Spleen (tissue), 11 donors: ENCODE results near the gene SMOC1. TPM values are rescaled to one million over a fixed set of nuclear protein-coding genes. Genes with fewer than 3 reads are reported as not detected.
"Not testable (repeated sequence)": the region's sequence is repeated elsewhere in the genome, so short reads cannot be mapped to it uniquely, and the experiment has no call there.

Experiments
- DNase-seq: peaks from one replicate; pipeline ENCODE4 v3.0.0-alpha.2; 2020
- H3K27ac ChIP-seq, 8 donors: fragments of 200-600 bp; sonication (generic) in 7 of 8; 1 replicate in 4 of 8; 2 replicates in 4 of 8; pipeline versions ENCODE4 v1.5.0 to v1.8.0; 2016 to 2021; ENCODE audit warnings: inconsistent platforms in 4 of 8, mild to moderate bottlenecking in 4 of 8, moderate library complexity in 1 of 8
- H3K27me3 ChIP-seq, 7 donors: fragments of 200-600 bp; sonication (generic) in 6 of 7; replicated peaks in 1 of 7; 1 replicate in 4 of 7; 2 replicates in 3 of 7; pipeline versions ENCODE4 v1.5.0 to v1.8.0; 2016 to 2021; ENCODE audit warnings: inconsistent platforms in 3 of 7, mild to moderate bottlenecking in 1 of 7
- H3K36me3 ChIP-seq, 6 donors: fragments of 200-600 bp; sonication (generic) in 5 of 6; 1 replicate in 4 of 6; 2 replicates in 2 of 6; pipeline versions ENCODE4 v1.5.0 to v1.8.0; 2016 to 2021; ENCODE audit warnings: inconsistent platforms in 2 of 6
- H3K4me1 ChIP-seq, 6 donors: fragments of 200-600 bp; sonication (generic) in 5 of 6; 1 replicate in 3 of 6; 2 replicates in 3 of 6; pipeline versions ENCODE4 v1.5.0 to v1.8.0; 2016 to 2021; ENCODE audit warnings: inconsistent platforms in 3 of 6
- H3K4me3 ChIP-seq, 8 donors: fragments of 200-600 bp; sonication (generic) in 7 of 8; 1 replicate in 4 of 8; 2 replicates in 4 of 8; pipeline versions ENCODE4 v1.5.0 to v1.8.0; 2016 to 2021; ENCODE audit warnings: inconsistent platforms in 4 of 8, mild to moderate bottlenecking in 4 of 8, moderate library complexity in 2 of 8
- H3K9me3 ChIP-seq, 8 donors: fragments of 200-600 bp; sonication (generic) in 7 of 8; 1 replicate in 4 of 8; 2 replicates in 4 of 8; pipeline versions ENCODE4 v1.5.0 to v1.8.0; 2016 to 2021; ENCODE audit warnings: inconsistent platforms in 4 of 8
- POLR2A ChIP-seq, 3 donors: fragments of 450-650 bp; IDR thresholded peaks; one replicate each; pipeline ENCODE4 v1.5.1; 2017; ENCODE audit warnings: antibody characterized with exemption in 3 of 3, mild to moderate bottlenecking in 1 of 3
- POLR2AphosphoS5 ChIP-seq, 3 donors: sonication (generic); formaldehyde crosslinking; IDR thresholded peaks; one replicate each; pipeline ENCODE4 v1.5.1; 2017; ENCODE audit warnings: antibody characterized with exemption in 3 of 3
- WGBS, 5 donors: extraction: QIAGEN DNeasy Blood & Tissue Kit in 3 of 5; methylation state at CpG; one replicate each; pipeline versions ENCODE4 v1.1.5 to v1.1.7; 2013 to 2018; 5-methylcytosine and 5-hydroxymethylcytosine counted together
- intact Hi-C: fragments of 100-400 bp; cut with DNase I; formaldehyde crosslinking; loops from one replicate; pipeline ENCODE4 v1.15.0; 2023; ENCODE audit warnings: low total_unique reads
- polyA plus RNA-seq, 3 donors: library from polyadenylated mRNA; stranded (reverse); fragments of 200-250 nt; gene quantifications; one replicate each; pipeline ENCODE4 v1.2.1, GENCODE V29; 2013
- total RNA-seq, 7 donors: library from RNA; depleted of rRNA in 3 of 7; stranded (reverse); fragments of >200 nt in 3 of 7; fragmentation: NEBNext Ultra II Directional in 4 of 7; extraction: Animal tissue kit (Norgen Biotek cat#: 25700) in 4 of 7; gene quantifications; one replicate each; pipeline versions ENCODE4 v1.1.0 to v1.2.1, GENCODE V29; 2016 to 2021
- TF ChIP-seq, protein P1 (sequence below), 11 experiments: fragments of 200-600 bp in 7 of 11; fragments of 450-650 bp in 4 of 11; sonication (generic) in 4 of 11; IDR thresholded peaks in 8 of 11; conservative IDR thresholded peaks in 3 of 11; 1 replicate in 7 of 11; 2 replicates in 4 of 11; pipeline versions ENCODE4 v1.4.0 to v1.8.0; 2016 to 2021; ENCODE audit warnings: antibody characterized with exemption in 11 of 11, inconsistent platforms in 4 of 11, mild to moderate bottlenecking in 1 of 11
- donor health status: healthy with polysubstance abuse.
- donor health status: DM: no; HTN: no; CAD: no; lungs with moderate emphysema.
- donor health status: DM: no; HTN: no; CAD: no.
- donor health status: Bipolar disorder and iron deficiency.
- donor health status: healthy.
- donor health status: DM: no; HTN: no; CAD: no.
- donor health status: DM: yes; HTN: yes; CAD: no.

Gene SMOC1
- total and polyA plus RNA-seq, 10 donors, result 6.1 to 108 (median 29.6) TPM

DNA sequence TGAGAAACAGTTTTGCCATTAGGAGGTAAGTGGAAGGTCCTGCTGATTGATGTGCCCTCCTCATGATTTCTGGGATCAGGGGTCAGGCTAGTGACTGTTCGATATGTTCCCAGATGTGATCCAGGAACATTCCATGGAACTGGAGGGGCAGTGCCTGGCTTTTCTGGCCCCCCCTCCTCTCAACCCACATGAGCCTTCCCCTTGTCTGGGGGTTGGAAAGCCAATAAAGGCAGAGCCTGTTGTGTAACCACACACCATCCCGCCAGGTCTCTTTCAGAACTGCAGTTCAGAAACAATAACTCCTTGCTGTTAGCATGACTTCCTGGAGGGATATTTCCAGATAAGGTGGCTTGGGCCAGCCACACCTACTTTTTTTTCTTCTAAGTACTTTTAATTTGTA lies 17.8 kb downstream of the SMOC1 start:
- TF ChIP-seq, protein P1, sequence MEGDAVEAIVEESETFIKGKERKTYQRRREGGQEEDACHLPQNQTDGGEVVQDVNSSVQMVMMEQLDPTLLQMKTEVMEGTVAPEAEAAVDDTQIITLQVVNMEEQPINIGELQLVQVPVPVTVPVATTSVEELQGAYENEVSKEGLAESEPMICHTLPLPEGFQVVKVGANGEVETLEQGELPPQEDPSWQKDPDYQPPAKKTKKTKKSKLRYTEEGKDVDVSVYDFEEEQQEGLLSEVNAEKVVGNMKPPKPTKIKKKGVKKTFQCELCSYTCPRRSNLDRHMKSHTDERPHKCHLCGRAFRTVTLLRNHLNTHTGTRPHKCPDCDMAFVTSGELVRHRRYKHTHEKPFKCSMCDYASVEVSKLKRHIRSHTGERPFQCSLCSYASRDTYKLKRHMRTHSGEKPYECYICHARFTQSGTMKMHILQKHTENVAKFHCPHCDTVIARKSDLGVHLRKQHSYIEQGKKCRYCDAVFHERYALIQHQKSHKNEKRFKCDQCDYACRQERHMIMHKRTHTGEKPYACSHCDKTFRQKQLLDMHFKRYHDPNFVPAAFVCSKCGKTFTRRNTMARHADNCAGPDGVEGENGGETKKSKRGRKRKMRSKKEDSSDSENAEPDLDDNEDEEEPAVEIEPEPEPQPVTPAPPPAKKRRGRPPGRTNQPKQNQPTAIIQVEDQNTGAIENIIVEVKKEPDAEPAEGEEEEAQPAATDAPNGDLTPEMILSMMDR (IDR thresholded peaks at IDR 0.05 in 8 of 11, conservative IDR thresholded peaks at IDR 0.05 in 3 of 11), result no peak
- TF ChIP-seq POLR2A (IDR thresholded peaks at IDR 0.05) (no peak), POLR2AphosphoS5 (IDR thresholded peaks at IDR 0.05) (no peak)
- Histone ChIP-seq H3K4me3 (no peak overlapping the region), H3K27ac (no peak overlapping the region), H3K27me3 (no peaks in the 10 kb centered on the region), H3K9me3 (peaks cover 3 to 36% (median 26%) of the 10 kb centered on the region in 8 donors), H3K36me3 (no peaks in the 10 kb centered on the region), H3K4me1 (peaks cover 0 to 6% (median 0%) of the 10 kb centered on the region in 6 donors)
- DNase-seq, result no peak
- intact Hi-C loops, result no loop called here
- WGBS, 5 donors, result 89 to 98% (median 91%) methylated on average over 2 of the region's 2 CpGs

DNA sequence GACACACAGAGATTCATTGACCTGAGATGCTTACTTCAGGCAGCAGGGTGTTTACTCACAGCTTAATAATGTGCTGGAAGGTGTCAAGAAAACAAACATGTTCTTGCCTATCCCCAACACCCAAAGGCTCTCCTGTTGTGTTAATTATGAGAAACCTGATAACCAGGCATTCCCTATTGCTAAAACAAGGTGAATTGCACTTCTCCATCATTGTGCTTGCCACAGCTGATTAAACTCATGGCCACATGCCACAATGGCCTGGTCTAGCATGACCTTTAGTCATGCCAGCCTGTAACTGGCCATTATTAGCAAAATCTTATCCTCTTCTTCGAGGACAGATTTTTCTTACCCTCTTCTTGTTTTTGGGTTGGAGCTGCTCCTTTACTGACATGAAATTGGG lies 21.4 kb downstream of the SMOC1 start:
- no peak for DNase-seq
- intact Hi-C loops, result no loop called here
- Histone ChIP-seq H3K27me3 (no peaks in the 10 kb centered on the region), H3K4me3 (no peak overlapping the region), H3K4me1 (peaks cover 0 to 6% (median 0%) of the 10 kb centered on the region in 6 donors), H3K9me3 (peaks cover 3 to 36% (median 26%) of the 10 kb centered on the region in 8 donors), H3K27ac (no peak overlapping the region), H3K36me3 (no peaks in the 10 kb centered on the region)
- TF ChIP-seq POLR2A (IDR thresholded peaks at IDR 0.05) (no peak), POLR2AphosphoS5 (IDR thresholded peaks at IDR 0.05) (no peak)
- TF ChIP-seq, protein P1 (IDR thresholded peaks at IDR 0.05 in 8 of 11, conservative IDR thresholded peaks at IDR 0.05 in 3 of 11), result no peak
- WGBS, 5 donors, result 64 to 85% (median 72%) methylated on average over 1 of the region's 1 CpG

DNA sequence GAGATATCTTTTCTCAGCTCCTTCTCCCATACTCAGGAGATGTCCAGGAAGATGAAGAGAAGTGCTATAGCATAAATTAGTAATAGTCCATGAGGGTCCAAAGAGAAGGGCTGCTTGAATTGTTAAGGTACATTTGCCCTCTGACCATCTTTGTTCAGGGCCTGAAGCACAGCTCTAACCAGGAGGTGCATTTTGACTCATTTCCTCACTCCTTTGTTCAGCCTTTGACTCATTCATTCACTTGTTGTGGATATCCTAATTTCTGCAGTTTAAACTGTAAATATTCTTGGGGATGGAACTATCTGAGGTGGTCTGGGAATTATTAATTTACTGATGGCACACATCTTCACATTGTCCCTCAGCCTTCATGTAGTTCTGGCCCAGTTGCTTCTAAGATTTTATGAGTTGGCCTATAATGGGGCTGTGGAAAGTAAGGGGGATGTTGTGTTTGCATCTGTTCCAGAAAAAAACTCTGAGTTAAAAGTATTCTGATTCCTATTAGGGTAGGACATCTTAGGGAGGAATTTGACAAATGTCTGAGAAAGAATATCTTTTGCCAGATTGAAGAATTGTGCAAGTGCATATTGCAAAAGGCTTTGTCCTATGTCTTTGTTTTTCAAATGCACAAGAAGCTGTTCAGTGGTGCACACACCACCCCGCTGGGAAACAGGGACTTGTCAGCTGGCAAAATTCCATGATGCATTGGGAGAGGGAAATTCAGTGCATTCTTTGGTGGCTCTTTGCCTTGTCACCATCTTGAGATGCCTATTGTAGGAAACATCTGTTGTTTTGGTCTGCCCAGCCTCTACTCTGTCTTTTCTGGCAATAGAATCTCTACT lies 22.1 kb downstream of the SMOC1 start:
- Histone ChIP-seq H3K36me3 (no peaks in the 10 kb centered on the region), H3K4me1 (peaks cover 0 to 6% (median 0%) of the 10 kb centered on the region in 6 donors), H3K27me3 (no peaks in the 10 kb centered on the region), H3K9me3 (peaks cover 3 to 32% (median 24%) of the 10 kb centered on the region in 8 donors), H3K27ac (no peak overlapping the region), H3K4me3 (no peak overlapping the region)
- WGBS, 5 donors, result 60 to 87% (median 80%) methylated on average over 1 of the region's 1 CpG
- DNase-seq, result no peak
- intact Hi-C loops, result no loop called here
- TF ChIP-seq POLR2A (IDR thresholded peaks at IDR 0.05) (no peak), POLR2AphosphoS5 (IDR thresholded peaks at IDR 0.05) (no peak)
- TF ChIP-seq, protein P1 (IDR thresholded peaks at IDR 0.05 in 8 of 11, conservative IDR thresholded peaks at IDR 0.05 in 3 of 11), result no peak

DNA sequence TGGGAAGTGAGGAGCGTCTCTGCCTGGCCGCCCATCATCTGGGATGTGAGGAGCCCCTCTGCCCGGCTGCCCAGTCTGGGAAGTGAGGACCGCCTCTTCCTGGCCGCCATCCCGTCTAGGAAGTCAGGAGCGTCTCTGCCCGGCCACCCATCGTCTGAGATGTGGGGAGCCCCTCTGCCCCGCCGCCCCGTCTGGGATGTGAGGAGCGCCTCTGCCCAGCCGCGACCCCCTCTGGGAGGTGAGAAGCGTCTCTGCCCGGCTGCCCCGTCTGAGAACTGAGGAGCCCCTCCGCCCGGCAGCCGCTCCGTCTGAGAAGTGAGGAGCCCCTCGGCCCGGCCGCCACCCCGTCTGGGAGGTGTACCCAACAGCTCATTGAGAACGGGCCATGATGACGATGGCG lies 23.8 kb downstream of the SMOC1 start:
- H3K36me3 ChIP-seq, DNase-seq, H3K27ac ChIP-seq, H3K4me3 ChIP-seq, intact Hi-C loops, H3K4me1 ChIP-seq, H3K27me3 ChIP-seq: not testable (repeated sequence)
- 90 to 98% (median 95%) methylated on average over 18 to 29 of the region's 29 CpGs for WGBS, 5 donors
- H3K9me3 ChIP-seq, result peaks cover 0 to 14% (median 7%) of the 10 kb centered on the region in 8 donors
